Cardiac muscle cell (in vitro differentiated cells and primary cell): Measurements from ENCODE around the gene TPMT. TPM values are rescaled to one million over a fixed set of nuclear protein-coding genes. Genes with fewer than 3 reads are reported as not detected.

ENCODE experiments used
- DNase-seq, 2 donors: peaks; one replicate each; pipeline versions ENCODE4 v3.0.0 to v3.0.0-alpha.2; 2010 to 2017; ENCODE audit warnings: low read depth in 1 of 2, low spot score in 1 of 2
- H3K27ac ChIP-seq: fragments of 200-600 bp; sonication (generic); 2 replicates; pipeline ENCODE4 v1.5.1; 2016
- H3K27me3 ChIP-seq: fragments of 200-600 bp; sonication (generic); 2 replicates; pipeline ENCODE4 v1.6.0; 2016; ENCODE audit warnings: control low read depth
- H3K36me3 ChIP-seq: fragments of 200-600 bp; sonication (generic); 2 replicates; pipeline ENCODE4 v1.5.1; 2016; ENCODE audit warnings: control low read depth
- H3K4me1 ChIP-seq: fragments of 200-600 bp; sonication (generic); 2 replicates; pipeline ENCODE4 v1.8.1; 2017; ENCODE audit warnings: low read depth, mild to moderate bottlenecking, mixed run types
- H3K4me3 ChIP-seq: fragments of 200-600 bp; sonication (generic); 2 replicates; pipeline ENCODE4 v1.5.1; 2016; ENCODE audit warnings: mild to moderate bottlenecking
- H3K9me3 ChIP-seq: fragments of 200-600 bp; sonication (generic); 2 replicates; pipeline ENCODE4 v1.5.1; 2017; ENCODE audit warnings: low read depth, mild to moderate bottlenecking, control low read depth
- polyA plus RNA-seq: library from polyadenylated mRNA; unstranded; fragments of >200 nt; fragmentation: Nextera tagmentation; extraction: Ambion mirVana; gene quantifications from 2 replicates; pipeline ENCODE4 v1.2.1, GENCODE V29; 2016
- total RNA-seq: library from RNA; depleted of rRNA; stranded (reverse); fragments of >200 nt; gene quantifications from 2 replicates; pipeline ENCODE4 v1.2.3, GENCODE V29; 2016
- TF ChIP-seq, protein P1 (sequence below): IDR thresholded peaks from 2 replicates; pipeline ENCODE4 v1.5.1; 2012; ENCODE audit warnings: low read depth, mild to moderate bottlenecking, low read length

TPMT gene
- total RNA-seq (9.5 and 13.1 TPM in 2 replicates), polyA plus RNA-seq (13.5 and 14.0 TPM in 2 replicates)

DNA sequence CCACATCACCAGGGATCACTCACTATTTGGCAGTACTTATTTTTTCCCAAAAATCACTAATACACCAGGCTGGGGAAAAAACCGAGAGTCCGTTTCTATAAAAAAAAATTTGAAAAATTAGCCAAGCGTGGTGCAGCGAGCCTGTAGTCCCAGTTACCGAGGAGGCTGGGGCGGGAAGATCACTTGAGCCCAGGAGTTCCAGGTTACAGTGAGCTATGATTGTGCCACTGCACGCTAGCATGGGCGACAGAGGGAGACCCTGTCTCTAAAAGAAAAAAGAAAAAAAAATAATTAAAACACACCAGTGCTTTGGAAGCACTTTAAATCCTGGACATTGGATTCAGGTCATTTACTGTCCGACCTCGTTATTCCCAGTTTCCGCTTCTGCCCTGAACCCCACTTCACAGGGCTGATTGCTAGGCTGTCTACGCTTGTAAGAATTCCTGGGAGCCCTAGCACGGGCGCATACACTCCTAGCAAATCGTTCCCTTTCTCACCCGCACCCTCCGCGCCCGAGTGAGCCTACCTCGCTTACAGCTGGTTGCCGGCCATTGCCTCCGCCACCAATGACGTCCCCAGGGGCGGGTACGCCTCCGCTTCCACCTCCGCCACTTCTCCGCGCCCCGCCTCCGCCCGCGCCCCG lies at the start of gene TPMT:
Gene TPMT (minus strand): TSS at position 571 of the 643 bp plus-strand sequence. CDS start 5,950 bp downstream, outside the sequence.
- no peak for DNase-seq
- TF ChIP-seq, protein P1, sequence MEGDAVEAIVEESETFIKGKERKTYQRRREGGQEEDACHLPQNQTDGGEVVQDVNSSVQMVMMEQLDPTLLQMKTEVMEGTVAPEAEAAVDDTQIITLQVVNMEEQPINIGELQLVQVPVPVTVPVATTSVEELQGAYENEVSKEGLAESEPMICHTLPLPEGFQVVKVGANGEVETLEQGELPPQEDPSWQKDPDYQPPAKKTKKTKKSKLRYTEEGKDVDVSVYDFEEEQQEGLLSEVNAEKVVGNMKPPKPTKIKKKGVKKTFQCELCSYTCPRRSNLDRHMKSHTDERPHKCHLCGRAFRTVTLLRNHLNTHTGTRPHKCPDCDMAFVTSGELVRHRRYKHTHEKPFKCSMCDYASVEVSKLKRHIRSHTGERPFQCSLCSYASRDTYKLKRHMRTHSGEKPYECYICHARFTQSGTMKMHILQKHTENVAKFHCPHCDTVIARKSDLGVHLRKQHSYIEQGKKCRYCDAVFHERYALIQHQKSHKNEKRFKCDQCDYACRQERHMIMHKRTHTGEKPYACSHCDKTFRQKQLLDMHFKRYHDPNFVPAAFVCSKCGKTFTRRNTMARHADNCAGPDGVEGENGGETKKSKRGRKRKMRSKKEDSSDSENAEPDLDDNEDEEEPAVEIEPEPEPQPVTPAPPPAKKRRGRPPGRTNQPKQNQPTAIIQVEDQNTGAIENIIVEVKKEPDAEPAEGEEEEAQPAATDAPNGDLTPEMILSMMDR = no peak
- H3K36me3 ChIP-seq = no peaks in the 10 kb centered on the region
- no peaks in the 10 kb centered on the region for H3K9me3 ChIP-seq
- H3K4me1 ChIP-seq = peaks cover 13% of the 10 kb centered on the region
- H3K4me3 ChIP-seq = peak within 1 kb of the TSS; percentile 96
- H3K27ac ChIP-seq = peak within 1 kb of the TSS; percentile 91
- H3K27me3 ChIP-seq = no peaks in the 10 kb centered on the region

DNA sequence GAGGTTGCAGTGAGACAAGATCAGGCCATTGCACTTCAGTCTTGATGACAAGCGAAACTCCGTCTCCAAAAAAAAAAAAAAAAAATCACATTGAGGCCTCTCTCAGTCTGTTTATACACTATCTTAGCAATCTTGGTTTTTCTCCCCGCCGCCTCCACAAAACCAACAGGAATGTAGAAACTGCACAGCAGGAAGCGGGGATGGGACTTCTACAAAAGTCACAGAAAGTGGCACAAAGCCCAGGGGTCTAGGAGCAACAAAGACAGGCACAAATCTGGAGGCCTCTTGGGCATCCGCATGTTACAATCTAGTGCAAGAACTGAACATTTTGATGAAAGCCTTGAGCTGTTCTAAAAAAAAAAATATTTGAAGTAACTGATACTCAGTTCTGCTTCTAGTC lies 48.9 kb upstream of the TPMT start:
- Histone ChIP-seq H3K27ac (no peak overlapping the region), H3K36me3 (no peaks in the 10 kb centered on the region), H3K27me3 (no peaks in the 10 kb centered on the region), H3K4me1 (no peaks in the 10 kb centered on the region), H3K4me3 (no peak overlapping the region), H3K9me3 (no peaks in the 10 kb centered on the region)
- DNase-seq = peak in 1 of 2 donors; percentile 35
- TF ChIP-seq, protein P1 = no peak

DNA sequence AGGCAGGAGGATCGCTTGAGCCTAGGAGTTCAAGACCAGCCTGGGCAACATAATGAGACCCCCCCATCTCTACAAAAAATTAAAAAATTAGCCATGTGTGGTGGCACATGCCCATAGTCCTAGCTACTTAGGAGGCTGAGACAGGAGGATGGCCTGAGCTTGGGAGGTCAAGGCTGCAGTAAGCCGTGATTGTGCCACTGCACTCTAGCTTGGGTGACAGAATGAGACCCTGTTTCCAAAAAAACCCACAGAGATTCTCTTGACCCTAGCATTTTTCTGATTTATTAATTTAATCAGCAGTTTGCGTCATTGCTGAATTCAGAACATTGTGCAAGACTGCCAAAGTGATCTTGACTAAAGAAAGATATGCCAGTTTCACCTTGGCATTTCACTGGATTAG lies 37.1 kb upstream of the TPMT start:
- H3K36me3 ChIP-seq = no peaks in the 10 kb centered on the region
- DNase-seq = no peak
- H3K4me3 ChIP-seq = no peak overlapping the region
- no peaks in the 10 kb centered on the region for H3K27me3 ChIP-seq
- no peaks in the 10 kb centered on the region for H3K9me3 ChIP-seq
- H3K27ac ChIP-seq = no peak overlapping the region
- no peaks in the 10 kb centered on the region for H3K4me1 ChIP-seq
- TF ChIP-seq, protein P1 = no peak

DNA sequence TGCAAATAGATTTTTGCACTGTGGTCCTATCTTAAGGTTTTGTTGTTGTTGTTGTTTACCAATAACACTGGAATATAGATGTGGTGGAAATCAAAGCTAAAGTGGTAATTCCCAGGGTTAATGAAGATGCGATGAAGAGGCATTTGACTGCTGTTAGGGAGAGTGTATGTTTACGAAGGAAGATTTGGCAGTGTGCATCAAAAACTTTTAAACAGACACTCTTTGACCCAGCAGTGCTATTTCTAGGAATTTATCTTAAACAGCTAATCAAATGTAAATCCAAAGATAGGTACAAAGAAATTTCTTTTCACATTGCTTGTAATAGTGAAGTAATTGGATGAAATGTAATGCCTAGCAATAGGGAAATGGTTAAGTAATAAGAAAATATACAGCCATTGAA lies 34.3 kb upstream of the TPMT start:
- Histone ChIP-seq H3K4me1 (peaks cover 12% of the 10 kb centered on the region), H3K27ac (no peak overlapping the region), H3K36me3 (no peaks in the 10 kb centered on the region), H3K27me3 (no peaks in the 10 kb centered on the region), H3K4me3 (no peak overlapping the region), H3K9me3 (no peaks in the 10 kb centered on the region)
- DNase-seq = no peak
- TF ChIP-seq, protein P1 = no peak

DNA sequence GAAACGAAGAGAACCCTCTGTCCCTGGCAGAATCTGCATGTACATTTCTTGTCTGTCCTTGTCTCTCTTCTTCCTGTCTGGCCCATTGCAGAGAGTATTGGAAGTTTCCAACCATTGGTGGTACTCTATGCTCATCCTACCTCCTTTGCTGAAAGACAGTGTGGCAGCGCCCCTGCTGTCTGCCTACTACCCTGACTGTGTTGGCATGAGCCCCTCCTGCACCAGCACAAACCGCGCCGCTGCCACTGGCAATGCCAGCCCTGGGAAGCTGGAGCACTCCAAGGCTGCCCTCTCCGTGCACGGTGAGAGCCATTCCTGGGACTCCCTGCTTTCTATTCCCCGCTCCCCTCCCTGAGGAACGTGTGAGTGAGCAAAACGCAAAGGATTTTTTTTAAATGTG lies 32.8 kb upstream of the TPMT start:
- no peaks in the 10 kb centered on the region for H3K9me3 ChIP-seq

More for the DNA sequence above, 32.8 kb upstream of the TPMT start:
- TF ChIP-seq, protein P1 = no peak
- peaks cover 12% of the 10 kb centered on the region for H3K4me1 ChIP-seq
- H3K36me3 ChIP-seq = no peaks in the 10 kb centered on the region
- no peak for DNase-seq
- no peaks in the 10 kb centered on the region for H3K27me3 ChIP-seq
- H3K4me3 ChIP-seq = no peak overlapping the region
- H3K27ac ChIP-seq = no peak overlapping the region
